Measurements from ENCODE around the gene MYOF. TPM values are rescaled to one million over a fixed set of nuclear protein-coding genes. Genes with fewer than 3 reads are reported as not detected.

Gene MYOF
- total RNA-seq, 4 donors from 2014 or later, result 39.6 to 70.4 (median 59.2) TPM

GRCh38 chr10:93300288-93300917, 181.7 kb downstream of the MYOF start:
- no peaks in the 10 kb centered on the region for H3K27me3 ChIP-seq
- H3K36me3 ChIP-seq, result peaks cover 0 to 14% (median 0%) of the 10 kb centered on the region in 3 donors
- H3K27ac ChIP-seq, result no peak overlapping the region
- no peaks in the 10 kb centered on the region for H3K4me1 ChIP-seq
- DNase-seq (ENCODE audit: low spot score in 2 of 2), result no peak
- no peaks in the 10 kb centered on the region for H3K9me3 ChIP-seq
- no peak overlapping the region for H3K4me3 ChIP-seq
- TF ChIP-seq POLR2A (IDR thresholded peaks at IDR 0.05) (no peak), EP300 (IDR thresholded peaks at IDR 0.05) (no peak)
- TF ChIP-seq, protein P1, sequence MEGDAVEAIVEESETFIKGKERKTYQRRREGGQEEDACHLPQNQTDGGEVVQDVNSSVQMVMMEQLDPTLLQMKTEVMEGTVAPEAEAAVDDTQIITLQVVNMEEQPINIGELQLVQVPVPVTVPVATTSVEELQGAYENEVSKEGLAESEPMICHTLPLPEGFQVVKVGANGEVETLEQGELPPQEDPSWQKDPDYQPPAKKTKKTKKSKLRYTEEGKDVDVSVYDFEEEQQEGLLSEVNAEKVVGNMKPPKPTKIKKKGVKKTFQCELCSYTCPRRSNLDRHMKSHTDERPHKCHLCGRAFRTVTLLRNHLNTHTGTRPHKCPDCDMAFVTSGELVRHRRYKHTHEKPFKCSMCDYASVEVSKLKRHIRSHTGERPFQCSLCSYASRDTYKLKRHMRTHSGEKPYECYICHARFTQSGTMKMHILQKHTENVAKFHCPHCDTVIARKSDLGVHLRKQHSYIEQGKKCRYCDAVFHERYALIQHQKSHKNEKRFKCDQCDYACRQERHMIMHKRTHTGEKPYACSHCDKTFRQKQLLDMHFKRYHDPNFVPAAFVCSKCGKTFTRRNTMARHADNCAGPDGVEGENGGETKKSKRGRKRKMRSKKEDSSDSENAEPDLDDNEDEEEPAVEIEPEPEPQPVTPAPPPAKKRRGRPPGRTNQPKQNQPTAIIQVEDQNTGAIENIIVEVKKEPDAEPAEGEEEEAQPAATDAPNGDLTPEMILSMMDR (IDR thresholded peaks at IDR 0.05), result no peak
- WGBS, 2 donors, result 61 to 67% methylated on average over 7 of the region's 7 CpGs

GRCh38 chr10:93299606-93300287, 182.4 kb downstream of the MYOF start:
- Histone ChIP-seq H3K9me3 (no peaks in the 10 kb centered on the region), H3K4me1 (no peaks in the 10 kb centered on the region), H3K27ac (no peak overlapping the region), H3K36me3 (peaks cover 0 to 7% (median 0%) of the 10 kb centered on the region in 3 donors), H3K27me3 (no peaks in the 10 kb centered on the region), H3K4me3 (no peak overlapping the region)
- no peak for TF ChIP-seq POLR2A (IDR thresholded peaks at IDR 0.05)
- TF ChIP-seq EP300 (IDR thresholded peaks at IDR 0.05), result no peak
- TF ChIP-seq, protein P1 (IDR thresholded peaks at IDR 0.05), result no peak
- 53 to 57% methylated on average over 18 of the region's 18 CpGs for WGBS, 2 donors
- DNase-seq (ENCODE audit: low spot score in 2 of 2), result no peak

- no peak for DNase-seq (ENCODE audit: low spot score in 2 of 2)
- no peaks in the 10 kb centered on the region for H3K4me1 ChIP-seq
Observed at GRCh38 chr10:93299195-93299594, 182.9 kb downstream of the MYOF start.

DNA sequence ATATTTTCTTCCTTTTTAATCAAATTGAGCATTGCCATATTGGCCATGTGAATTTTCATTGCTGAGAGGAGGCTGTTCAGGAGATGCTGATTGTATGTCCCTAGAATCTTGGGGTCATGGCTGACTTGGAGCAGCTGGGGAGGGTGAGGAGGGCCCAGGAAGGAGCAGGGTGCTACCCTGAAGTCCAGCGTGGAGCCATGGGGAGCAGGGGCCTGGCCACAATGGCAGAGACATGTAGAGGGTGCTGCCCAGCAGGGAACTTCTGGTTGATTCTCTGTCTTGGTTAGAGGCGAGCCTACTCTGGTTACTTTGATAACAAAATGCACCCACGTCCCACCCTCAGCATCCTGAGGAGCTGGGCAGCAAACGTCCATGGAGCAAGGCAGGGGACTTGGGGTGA, 186.0 kb downstream of the MYOF start:
- Histone ChIP-seq H3K9me3 (no peaks in the 10 kb centered on the region), H3K27me3 (no peaks in the 10 kb centered on the region), H3K36me3 (no peaks in the 10 kb centered on the region), H3K4me1 (no peaks in the 10 kb centered on the region), H3K4me3 (no peak overlapping the region), H3K27ac (no peak overlapping the region)
- WGBS, 2 donors, result 79 to 89% methylated on average over 4 of the region's 4 CpGs
- no peak for DNase-seq (ENCODE audit: low spot score in 2 of 2)
- TF ChIP-seq EP300 (IDR thresholded peaks at IDR 0.05), result no peak
- TF ChIP-seq POLR2A (IDR thresholded peaks at IDR 0.05), result no peak
- TF ChIP-seq, protein P1 (IDR thresholded peaks at IDR 0.05), result no peak

More at GRCh38 chr10:93299195-93299594, 182.9 kb downstream of the MYOF start:
- TF ChIP-seq, protein P1 (IDR thresholded peaks at IDR 0.05), result no peak
- TF ChIP-seq POLR2A (IDR thresholded peaks at IDR 0.05) (no peak), EP300 (IDR thresholded peaks at IDR 0.05) (no peak)
- Histone ChIP-seq H3K36me3 (peaks cover 0 to 6% (median 0%) of the 10 kb centered on the region in 3 donors), H3K4me3 (no peak overlapping the region), H3K27me3 (no peaks in the 10 kb centered on the region), H3K27ac (no peak overlapping the region), H3K9me3 (no peaks in the 10 kb centered on the region)
- WGBS, 2 donors, result 39 to 47% methylated on average over 6 of the region's 6 CpGs

- no peaks in the 10 kb centered on the region for H3K36me3 ChIP-seq
- no peaks in the 10 kb centered on the region for H3K4me1 ChIP-seq
- H3K27ac ChIP-seq, result no peak overlapping the region
- no peak overlapping the region for H3K4me3 ChIP-seq
- H3K27me3 ChIP-seq, result no peaks in the 10 kb centered on the region
- no peak for DNase-seq (ENCODE audit: low spot score in 2 of 2)
- H3K9me3 ChIP-seq, result no peaks in the 10 kb centered on the region
- WGBS, 2 donors, result 63 to 75% methylated on average over 2 of the region's 2 CpGs
- TF ChIP-seq EP300 (IDR thresholded peaks at IDR 0.05) (no peak), POLR2A (IDR thresholded peaks at IDR 0.05) (no peak)
- TF ChIP-seq, protein P1 (IDR thresholded peaks at IDR 0.05), result no peak
Observed at GRCh38 chr10:93293999-93294398, 188.1 kb downstream of the MYOF start.
